Stimulated activated CD8-positive, alpha-beta memory T cell treated with anti-CD3 and anti-CD28 coated beads, Interleukin-15, amount 100 ng/mL, for 4 hours (primary cell): ENCODE data around the gene SAMD11.

Experiments
- DNase-seq, 2 donors: peaks; one replicate each; pipeline ENCODE4 v3.0.0-alpha.2; 2020; ENCODE audit warnings: low read depth in 2 of 2

Gene SAMD11

DNA sequence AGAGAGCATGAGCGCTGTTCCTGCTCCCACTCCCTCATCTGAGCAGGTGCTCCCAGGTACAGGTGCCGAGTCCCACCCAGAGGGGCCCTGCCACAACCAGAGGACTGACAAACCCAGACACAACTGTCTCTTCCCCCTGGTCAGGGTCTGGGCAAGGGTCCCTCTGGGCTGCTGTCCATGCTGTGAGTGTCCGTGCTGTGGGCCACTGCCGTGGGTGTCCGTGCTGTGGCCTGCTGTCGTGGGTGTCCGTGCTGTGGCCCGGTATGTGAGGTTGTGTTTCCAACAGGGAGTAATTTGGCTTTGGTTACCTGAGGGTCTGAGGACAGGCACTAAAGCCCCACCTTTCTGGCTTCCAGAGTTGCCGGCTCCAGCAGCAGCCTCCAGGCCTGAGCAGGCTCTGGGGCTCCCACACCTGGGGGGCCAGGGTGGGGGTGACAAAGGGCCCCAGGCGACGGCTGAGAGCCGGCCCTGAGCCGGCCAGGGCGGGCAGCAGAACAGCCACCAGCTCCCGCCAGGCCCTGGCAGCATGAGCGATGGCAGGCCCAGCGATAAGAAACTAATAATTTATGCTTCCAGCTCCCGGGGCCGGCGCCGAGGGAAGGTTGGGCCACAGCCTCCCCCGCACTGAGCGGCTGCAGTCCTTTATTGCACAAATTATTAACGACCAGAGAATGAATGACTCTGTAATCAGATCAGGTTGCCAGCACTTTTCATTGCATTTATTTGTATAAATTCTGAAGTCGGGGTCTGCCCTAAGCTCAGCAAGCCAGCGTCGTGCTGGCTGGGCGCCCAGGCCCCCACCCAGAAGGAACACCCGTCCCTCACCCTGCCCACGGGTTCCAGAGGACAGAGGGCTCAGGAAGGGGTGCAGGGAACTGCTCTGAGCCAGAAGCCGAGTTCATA, 7.3 kb upstream of the SAMD11 start:
- DNase-seq: no peak

GRCh38 chr1:917076-917459, 6.7 kb upstream of the SAMD11 start:
- no peak for DNase-seq

- no peak for DNase-seq
Observed at GRCh38 chr1:917466-918091, 6.1 kb upstream of the SAMD11 start.

DNA sequence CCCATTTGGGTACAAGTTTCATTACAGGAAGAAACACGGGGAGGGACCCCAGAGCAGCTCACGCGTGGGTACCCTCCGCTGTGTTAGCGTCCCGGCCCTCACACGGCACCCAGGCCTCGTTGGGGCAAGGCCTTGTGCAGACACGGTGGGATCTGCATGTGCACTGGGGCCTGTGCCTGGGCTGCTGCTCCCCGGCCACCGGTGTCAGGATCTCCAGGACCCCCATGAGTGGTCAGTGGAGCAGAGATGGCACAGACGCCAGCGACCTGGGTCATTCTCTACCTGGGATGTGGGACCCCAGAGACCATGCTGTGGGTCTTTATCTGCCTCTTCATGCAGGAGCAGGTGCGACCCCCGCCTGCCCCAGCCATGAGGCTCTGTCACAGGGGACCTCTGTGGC, 5.4 kb upstream of the SAMD11 start:
- no peak for DNase-seq

DNA sequence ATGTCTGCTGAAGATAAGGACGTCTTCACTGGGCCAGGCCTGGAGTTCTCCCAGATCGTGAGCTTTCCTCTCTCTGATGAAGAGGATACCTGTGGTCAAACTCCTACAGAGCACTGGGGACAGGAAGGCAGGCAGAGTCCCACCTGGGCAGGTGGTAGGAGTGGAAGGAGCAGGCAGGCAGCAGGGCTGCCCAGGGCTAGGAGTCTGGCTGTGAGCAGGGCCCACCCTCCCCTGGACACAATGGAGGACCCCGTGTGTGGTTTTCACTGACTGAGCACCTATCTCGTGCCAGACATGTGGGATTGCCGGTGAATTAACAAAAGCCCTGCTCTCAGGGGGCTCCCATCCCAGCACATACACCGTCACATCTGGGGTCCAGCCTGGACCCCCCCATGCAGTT, 4.9 kb upstream of the SAMD11 start:
- DNase-seq: no peak

GRCh38 chr1:919271-919872, 4.4 kb upstream of the SAMD11 start:
- DNase-seq: no peak

DNA sequence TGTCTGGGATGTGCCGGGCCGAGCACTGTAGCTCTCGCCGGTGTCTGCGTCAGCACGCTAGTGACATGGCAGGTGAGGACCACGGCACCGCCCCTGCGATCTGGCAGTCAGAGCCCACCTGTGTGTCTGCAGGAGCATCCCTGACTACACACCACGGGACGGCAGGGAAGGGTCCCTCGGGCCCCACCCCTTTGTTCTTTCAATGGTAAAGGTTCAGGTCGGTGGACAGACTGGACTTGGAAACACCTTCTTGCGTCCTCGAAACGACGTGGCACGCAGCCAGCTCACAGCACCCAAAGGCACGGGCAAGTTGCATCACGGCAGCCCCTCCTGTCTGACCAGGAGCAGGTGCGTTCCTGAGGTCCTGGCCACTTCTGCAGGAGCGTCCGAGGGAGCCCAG, 3.7 kb upstream of the SAMD11 start:
- no peak for DNase-seq

DNA sequence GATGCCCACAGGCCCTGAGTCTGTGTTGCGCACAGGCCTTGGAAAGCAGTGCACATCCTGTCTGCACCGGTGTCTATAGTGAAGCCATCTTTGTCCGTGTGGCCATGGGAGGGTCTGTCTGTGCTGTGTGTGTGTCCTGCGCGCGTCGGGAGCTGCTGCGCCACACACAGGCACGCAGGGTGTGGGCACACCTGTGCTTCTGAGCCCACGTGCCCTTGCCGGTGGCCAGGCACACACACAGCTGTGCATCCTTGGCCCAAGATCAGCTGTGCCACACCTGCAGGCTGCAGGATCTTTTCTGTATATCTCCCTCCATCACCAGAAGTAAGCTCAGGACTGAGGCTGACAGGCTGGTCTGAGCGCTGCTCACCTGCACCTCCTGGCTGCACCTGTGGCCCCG, 3.2 kb upstream of the SAMD11 start:
- DNase-seq: no peak

GRCh38 chr1:921011-921837, 2.5 kb upstream of the SAMD11 start:
- no peak for DNase-seq

DNA sequence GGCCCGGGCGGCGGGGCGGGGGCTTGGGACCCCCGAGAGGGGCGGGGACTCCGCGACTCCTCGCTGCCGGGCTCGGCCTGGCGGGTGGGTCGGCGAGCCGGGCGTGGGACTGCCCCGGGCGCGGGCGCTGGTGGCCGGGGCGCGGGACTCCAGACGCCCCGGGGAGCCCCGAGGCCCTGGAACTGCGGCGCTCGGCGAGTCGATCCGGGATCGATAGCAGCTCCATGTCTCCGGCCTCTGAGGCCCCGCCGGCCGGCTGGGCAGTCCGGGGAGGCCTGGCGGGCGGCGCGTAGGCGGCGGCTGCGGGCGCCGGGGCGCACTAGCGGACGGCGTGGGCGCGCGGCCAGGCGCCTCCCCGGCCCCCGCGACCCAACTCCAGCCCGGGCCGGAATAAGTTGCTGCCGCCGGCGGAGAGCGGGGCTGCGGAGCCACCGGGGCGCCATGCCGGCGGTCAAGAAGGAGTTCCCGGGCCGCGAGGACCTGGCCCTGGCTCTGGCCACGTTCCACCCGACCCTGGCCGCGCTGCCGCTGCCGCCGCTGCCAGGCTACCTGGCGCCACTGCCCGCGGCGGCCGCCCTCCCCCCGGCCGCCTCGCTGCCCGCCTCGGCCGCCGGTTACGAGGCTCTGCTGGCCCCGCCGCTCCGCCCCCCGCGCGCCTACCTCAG, 400 bp downstream of the SAMD11 start:
- no peak for DNase-seq

DNA sequence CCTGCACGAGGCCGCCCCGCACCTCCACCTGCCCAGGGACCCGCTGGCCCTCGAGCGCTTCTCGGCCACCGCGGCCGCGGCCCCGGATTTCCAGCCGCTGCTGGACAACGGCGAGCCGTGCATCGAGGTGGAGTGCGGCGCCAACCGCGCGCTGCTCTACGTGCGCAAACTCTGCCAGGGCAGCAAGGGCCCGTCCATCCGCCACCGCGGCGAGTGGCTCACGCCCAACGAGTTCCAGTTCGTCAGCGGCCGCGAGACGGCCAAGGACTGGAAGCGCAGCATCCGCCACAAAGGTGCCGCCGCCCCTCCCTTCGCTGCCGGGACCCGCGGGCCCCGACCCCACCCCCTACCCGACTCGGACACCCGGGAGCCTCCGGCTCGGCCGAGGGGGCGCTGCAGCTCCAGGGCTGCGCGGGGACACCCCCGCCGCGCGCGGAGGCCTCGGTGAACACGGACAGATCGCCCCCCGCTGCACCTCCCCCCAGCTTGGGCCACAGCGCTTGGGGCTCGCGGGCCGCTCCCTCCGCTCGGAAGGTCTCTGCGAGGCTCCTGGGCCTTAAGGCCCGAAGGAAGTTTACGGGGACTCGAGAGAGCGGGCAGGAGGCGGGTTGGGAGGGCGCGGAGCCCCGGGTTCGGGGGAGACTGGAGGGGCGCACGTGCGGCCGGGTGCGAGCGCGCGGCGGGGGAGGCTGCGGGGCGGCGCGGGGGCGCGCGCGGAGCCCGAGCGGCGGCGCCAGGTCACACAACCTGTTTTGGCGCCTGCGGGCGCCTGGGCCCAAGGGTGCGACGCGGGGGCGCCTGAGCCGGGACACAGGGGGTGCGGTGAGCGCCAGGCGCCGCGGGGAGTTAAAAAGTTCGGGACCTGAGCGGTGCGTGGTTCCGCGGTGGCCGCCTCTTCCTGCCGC, 1.2 kb downstream of the SAMD11 start:
- DNase-seq: no peak

DNA sequence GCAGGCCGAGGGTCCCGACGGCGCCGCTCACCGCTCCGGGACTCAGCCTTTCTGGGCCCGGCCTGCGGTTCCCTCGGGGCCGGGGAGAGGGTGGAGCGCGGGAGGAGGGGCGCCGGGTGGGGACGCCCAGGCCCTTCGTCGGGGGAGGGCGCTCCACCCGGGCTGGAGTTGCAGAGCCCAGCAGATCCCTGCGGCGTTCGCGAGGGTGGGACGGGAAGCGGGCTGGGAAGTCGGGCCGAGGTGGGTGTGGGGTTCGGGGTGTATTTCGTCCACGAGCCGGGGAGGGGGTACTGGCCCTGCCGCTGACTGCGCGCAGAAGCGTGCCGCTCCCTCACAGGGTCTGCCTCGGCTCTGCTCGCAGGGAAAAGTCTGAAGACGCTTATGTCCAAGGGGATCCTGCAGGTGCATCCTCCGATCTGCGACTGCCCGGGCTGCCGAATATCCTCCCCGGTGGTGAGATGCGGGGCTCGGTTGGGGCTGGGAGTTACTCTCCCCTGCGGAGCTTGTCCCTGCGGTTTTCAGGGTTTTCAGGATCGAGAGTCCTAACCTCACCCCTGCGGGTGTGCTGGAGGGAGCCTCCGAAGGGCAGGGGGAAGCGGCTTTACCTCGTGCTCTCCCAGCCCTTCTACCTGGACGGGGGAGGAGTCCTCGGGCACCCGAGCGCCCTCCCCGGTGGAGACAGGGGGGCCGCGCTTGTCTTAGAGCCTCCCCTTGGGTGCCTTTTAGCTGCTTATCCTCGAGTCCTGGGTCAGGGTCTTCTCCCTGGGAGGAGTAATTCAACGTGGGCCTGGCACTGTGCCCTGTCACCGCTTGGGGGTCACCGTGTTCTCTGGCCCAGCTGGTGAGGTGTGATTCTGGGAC, 2.1 kb downstream of the SAMD11 start:
- no peak for DNase-seq

- DNase-seq: no peak
Observed at GRCh38 chr1:927234-927633, 3.5 kb downstream of the SAMD11 start.

GRCh38 chr1:927748-928147, 4.0 kb downstream of the SAMD11 start:
- DNase-seq: no peak

DNA sequence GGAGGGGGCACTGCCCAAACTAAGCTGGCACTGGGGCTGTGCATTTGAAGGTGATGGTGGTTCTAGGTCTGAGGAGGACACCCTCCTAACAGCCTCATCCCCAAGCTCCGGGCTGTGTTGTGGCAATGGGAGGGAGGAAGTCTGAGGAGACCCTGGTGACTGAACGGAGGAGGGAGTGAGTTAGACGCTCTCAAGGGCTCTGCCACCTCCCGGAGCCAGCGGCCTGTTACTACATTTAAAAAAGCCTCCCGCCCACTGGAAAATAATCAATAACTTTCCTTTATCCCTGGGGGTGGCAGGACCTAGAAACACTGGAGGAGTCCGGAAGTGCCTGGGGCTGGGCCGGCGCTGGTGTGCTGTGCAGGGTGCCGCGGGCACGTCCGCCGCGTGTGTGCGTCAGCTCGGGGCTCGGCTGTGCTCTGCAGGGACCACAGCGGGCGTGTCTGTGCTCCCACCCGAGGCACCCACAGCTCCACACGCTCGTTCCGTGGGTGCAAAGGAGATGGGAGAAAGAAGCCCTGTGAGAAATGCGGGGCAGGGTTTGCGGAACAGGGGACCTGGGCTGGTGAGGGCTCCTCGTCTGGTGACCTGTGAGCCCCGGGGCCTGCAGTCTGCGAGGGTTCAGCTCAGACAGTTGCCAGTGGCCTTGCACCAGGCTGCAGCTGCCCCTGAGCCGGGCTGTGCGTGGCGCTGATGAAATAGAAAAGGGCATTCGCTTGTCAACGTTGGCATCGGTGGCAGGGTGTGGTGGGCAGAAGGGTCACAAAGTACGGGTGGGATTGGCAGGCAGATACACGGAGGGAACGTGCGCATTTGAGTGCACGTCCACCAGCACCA, 5.3 kb downstream of the SAMD11 start:
- no peak for DNase-seq

DNA sequence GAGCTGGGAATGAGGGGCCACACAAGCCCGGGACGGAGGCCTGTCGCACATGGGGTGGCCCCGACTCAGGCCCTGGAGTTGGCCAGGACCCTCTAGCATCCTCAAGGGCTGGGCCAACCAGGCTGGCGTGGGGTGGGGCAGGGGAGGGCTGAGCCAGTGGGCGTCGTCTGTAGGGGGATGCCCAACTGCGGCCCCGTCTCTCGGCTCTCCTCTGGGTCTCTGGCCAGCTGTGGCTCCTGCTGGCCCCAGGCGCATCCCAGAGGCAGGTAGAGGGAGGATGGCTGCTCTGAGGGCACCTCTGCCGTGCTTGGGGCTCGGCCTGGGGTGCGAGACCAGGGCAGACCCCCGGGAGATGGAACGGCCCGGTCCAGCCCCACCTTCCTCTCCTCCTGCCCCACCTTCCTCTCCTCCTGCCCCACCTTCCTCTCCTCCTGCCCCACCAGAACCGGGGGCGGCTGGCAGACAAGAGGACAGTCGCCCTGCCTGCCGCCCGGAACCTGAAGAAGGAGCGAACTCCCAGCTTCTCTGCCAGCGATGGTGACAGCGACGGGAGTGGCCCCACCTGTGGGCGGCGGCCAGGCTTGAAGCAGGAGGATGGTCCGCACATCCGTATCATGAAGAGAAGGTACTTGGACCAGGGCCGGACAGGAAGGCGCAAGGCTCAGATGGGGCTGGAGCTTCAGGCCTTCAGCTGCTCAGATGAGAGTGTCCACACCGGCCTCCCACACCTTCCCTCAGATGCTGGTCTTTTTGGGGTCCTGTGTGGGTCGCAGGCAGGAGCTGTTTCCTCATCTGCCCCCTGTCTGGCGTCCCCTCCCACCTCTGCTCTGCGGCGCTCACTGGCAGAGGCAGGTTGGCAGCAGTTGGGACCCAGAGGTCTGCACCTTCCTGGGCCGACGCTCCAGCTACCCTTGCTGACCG, 6.2 kb downstream of the SAMD11 start:
- DNase-seq: no peak

GRCh38 chr1:930633-931138, 7.0 kb downstream of the SAMD11 start:
- no peak for DNase-seq
